Measurements from ENCODE around the gene ZNF718. TPM values are rescaled to one million over a fixed set of nuclear protein-coding genes. Genes with fewer than 3 reads are reported as not detected.
"Not testable (repeated sequence)": the region's sequence is repeated elsewhere in the genome, so short reads cannot be mapped to it uniquely, and the experiment has no call there.

Gene ZNF718
- total RNA-seq, 1 experiment from 2014 or later, result 15.2 TPM

DNA sequence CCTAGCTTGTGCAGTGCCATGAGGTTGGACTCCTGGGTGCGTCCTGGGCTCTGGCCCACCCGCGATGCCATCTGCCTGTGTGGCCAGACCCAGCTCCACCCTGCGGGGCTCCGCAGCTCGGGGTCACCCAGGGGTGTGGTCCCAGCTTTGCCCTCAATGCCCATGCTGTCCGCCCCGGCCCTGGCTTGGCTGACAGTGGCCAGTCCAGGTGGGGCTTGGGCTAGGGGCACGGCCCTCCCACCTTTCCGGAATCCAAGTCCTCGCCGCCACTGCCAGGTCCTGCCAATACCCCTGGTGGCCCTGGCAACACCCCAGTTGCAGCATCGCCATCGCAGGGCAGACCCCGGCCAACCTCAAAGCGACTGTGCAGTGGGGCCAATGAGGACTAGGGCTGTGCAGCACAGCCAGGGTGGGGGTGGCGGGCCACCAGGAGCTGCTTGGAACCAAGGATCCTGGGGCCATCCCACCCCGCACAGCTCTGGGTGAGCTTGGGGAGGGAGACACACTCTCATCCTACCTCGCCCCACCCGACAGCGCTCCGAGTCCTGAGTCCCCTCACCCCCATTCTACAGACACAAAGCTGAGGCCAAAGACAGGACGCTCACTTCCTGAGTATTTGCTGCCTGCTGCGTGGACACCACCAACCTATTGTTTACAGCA lies 80.9 kb downstream of the ZNF718 start:
- no TSS peak for BruUV-seq (replicated peaks)
- intact Hi-C loops (cut with micrococcal nuclease; ENCODE audit: unreplicated experiment), result no loop called here
- Mint-ChIP-seq H3K9me3 (ENCODE audit: low read depth, unreplicated experiment) (peaks cover 19% of the 10 kb centered on the region), H3K4me1 (ENCODE audit: low read depth, unreplicated experiment) (no peaks in the 10 kb centered on the region), H3K27ac (ENCODE audit: unreplicated experiment) (no peak overlapping the region), H3K27me3 (ENCODE audit: unreplicated experiment) (no peaks in the 10 kb centered on the region), H3K36me3 (ENCODE audit: insufficient read depth, unreplicated experiment) (no peaks in the 10 kb centered on the region), H3K4me3 (ENCODE audit: low read depth, unreplicated experiment) (no peak overlapping the region)
- no peak for DNase-seq
- TF ChIP-seq, protein P1, sequence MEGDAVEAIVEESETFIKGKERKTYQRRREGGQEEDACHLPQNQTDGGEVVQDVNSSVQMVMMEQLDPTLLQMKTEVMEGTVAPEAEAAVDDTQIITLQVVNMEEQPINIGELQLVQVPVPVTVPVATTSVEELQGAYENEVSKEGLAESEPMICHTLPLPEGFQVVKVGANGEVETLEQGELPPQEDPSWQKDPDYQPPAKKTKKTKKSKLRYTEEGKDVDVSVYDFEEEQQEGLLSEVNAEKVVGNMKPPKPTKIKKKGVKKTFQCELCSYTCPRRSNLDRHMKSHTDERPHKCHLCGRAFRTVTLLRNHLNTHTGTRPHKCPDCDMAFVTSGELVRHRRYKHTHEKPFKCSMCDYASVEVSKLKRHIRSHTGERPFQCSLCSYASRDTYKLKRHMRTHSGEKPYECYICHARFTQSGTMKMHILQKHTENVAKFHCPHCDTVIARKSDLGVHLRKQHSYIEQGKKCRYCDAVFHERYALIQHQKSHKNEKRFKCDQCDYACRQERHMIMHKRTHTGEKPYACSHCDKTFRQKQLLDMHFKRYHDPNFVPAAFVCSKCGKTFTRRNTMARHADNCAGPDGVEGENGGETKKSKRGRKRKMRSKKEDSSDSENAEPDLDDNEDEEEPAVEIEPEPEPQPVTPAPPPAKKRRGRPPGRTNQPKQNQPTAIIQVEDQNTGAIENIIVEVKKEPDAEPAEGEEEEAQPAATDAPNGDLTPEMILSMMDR (IDR thresholded peaks at IDR 0.05; ENCODE audit: unreplicated experiment), result no peak
- CTCF ChIA-PET, result no interaction called here

DNA sequence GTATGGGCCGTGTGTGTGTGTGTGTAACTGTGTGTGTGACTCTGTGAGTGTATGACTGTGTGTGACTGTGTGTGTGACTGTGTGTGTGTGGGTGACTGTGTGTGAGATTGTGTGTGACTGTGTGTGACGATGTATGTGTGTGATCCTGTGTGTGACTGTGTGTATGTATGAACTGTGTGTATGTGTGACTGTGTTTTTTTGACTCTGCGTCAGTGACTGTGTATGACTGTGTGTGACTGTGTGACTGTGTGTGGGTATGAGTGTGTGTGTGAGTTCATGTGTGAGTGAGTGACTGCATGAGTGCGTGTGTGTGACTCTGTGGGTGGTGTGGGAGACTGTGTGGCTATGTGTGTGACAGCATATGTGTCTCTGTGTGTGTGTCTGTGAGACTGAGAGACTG lies 81.8 kb downstream of the ZNF718 start:
- H3K4me3 Mint-ChIP-seq (ENCODE audit: low read depth, unreplicated experiment), result no peak overlapping the region
- H3K27me3 Mint-ChIP-seq (ENCODE audit: unreplicated experiment), result no peaks in the 10 kb centered on the region
- H3K9me3 Mint-ChIP-seq (ENCODE audit: low read depth, unreplicated experiment), result peaks cover 19% of the 10 kb centered on the region
- no peaks in the 10 kb centered on the region for H3K36me3 Mint-ChIP-seq (ENCODE audit: insufficient read depth, unreplicated experiment)
- no peak overlapping the region for H3K27ac Mint-ChIP-seq (ENCODE audit: unreplicated experiment)
- intact Hi-C loops (cut with micrococcal nuclease; ENCODE audit: unreplicated experiment), result no loop called here
- DNase-seq, result no peak
- TF ChIP-seq, protein P1 (IDR thresholded peaks at IDR 0.05; ENCODE audit: unreplicated experiment), result no peak
- H3K4me1 Mint-ChIP-seq (ENCODE audit: low read depth, unreplicated experiment), result no peaks in the 10 kb centered on the region
- CTCF ChIA-PET, result no interaction called here
- BruUV-seq (replicated peaks), result no TSS peak

DNA sequence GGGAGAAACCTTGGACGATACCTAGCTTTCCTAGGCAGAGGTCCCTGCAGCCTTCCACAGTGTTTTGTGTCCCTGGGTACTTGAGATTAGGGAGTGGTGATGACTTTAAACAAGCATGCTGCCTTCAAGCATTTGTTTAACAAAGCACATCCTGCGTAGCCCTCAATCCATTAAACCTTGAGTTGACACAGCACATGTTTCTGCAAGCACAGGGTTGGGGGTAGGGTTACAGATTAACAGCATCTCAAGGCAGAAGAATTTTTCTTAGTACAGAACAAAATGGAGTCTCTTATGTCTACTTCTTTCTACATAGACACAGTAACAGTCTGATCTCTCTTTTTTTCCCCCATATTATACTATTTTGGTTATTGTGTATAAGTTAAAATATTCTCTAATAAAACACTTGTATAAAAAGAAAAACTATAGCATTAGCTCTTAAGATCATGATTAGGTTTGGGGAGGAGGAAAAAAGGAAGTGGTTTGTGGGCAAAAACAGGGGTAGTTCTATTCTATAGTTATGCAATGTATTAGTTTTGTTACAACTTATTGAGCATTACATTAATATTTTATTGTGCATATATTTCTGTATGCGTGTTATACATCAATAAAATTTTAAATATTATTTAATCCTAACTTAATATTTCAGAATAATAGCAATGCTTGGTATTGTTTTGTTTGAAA lies 84.3 kb downstream of the ZNF718 start:
- CTCF ChIA-PET; BruUV-seq (replicated peaks); H3K4me3 Mint-ChIP-seq (ENCODE audit: low read depth, unreplicated experiment); DNase-seq; intact Hi-C loops (cut with micrococcal nuclease; ENCODE audit: unreplicated experiment); H3K27ac Mint-ChIP-seq (ENCODE audit: unreplicated experiment); H3K27me3 Mint-ChIP-seq (ENCODE audit: unreplicated experiment); H3K36me3 Mint-ChIP-seq (ENCODE audit: insufficient read depth, unreplicated experiment); H3K4me1 Mint-ChIP-seq (ENCODE audit: low read depth, unreplicated experiment): not testable (repeated sequence)
- peaks cover 15% of the 10 kb centered on the region for H3K9me3 Mint-ChIP-seq (ENCODE audit: low read depth, unreplicated experiment)

DNA sequence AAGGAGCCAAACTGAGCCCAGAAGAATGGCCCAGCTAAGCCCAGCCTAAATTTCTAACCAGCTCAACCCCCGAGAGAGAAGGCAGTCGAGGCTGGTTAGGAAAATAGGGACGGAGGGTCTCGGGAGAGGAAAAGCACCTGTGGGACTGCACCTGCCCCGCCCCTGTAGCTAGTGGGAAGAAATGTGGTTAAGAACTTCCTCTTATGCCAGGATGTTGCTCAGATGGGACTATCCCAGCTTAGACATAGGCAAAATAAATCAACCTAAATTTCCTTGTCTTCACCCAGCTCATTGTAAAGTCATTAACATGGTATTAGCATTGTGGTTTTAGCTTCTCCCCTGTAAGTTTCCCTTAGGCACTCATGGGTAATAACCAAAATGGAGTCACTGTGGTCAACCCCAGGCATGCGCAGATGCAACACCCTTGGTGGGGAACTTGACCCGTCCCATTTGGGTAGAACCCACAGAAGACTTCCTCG lies 86.8 kb downstream of the ZNF718 start:
- intact Hi-C loops (cut with micrococcal nuclease; ENCODE audit: unreplicated experiment), result no loop called here
- no peak overlapping the region for H3K4me3 Mint-ChIP-seq (ENCODE audit: low read depth, unreplicated experiment)
- no peaks in the 10 kb centered on the region for H3K27me3 Mint-ChIP-seq (ENCODE audit: unreplicated experiment)
- no TSS peak for BruUV-seq (replicated peaks)
- TF ChIP-seq, protein P1 (IDR thresholded peaks at IDR 0.05; ENCODE audit: unreplicated experiment), result no peak
- CTCF ChIA-PET, result no interaction called here
- H3K9me3 Mint-ChIP-seq (ENCODE audit: low read depth, unreplicated experiment), result peaks cover 12% of the 10 kb centered on the region
- no peak for DNase-seq
- no peaks in the 10 kb centered on the region for H3K4me1 Mint-ChIP-seq (ENCODE audit: low read depth, unreplicated experiment)
- no peak overlapping the region for H3K27ac Mint-ChIP-seq (ENCODE audit: unreplicated experiment)
- H3K36me3 Mint-ChIP-seq (ENCODE audit: insufficient read depth, unreplicated experiment), result no peaks in the 10 kb centered on the region

All from Calu3 (cell line).